NCI-H2227 (cell line): ENCODE measurements around the gene CHGA.

Source experiments
- DNase-seq: peaks from one replicate; lab custom pipeline; 2025; ENCODE audit not compliant: unreplicated experiment; lab: John Stamatoyannopoulos, UW

The CHGA gene

GRCh38 chr14:92903359-92903758 lies 19.6 kb upstream of the CHGA start:
- no peak for DNase-seq

GRCh38 chr14:92905667-92906066 lies 17.3 kb upstream of the CHGA start:
- no peak for DNase-seq

GRCh38 chr14:92906420-92906819 lies 16.5 kb upstream of the CHGA start:
- DNase-seq: no peak

- DNase-seq: peak; percentile 16
These were observed 16.1 kb upstream of the CHGA start for GRCh38 chr14:92906823-92907222.

GRCh38 chr14:92907316-92907911 lies 15.5 kb upstream of the CHGA start:
- no peak for DNase-seq

- no peak for DNase-seq
These were observed 8.8 kb upstream of the CHGA start for GRCh38 chr14:92914087-92914656.

GRCh38 chr14:92916201-92916600 lies 6.7 kb upstream of the CHGA start:
- no peak for DNase-seq

- no peak for DNase-seq
These were observed 5.7 kb upstream of the CHGA start for GRCh38 chr14:92917041-92917940.

GRCh38 chr14:92917956-92918355 lies 5.0 kb upstream of the CHGA start:
- no peak for DNase-seq

GRCh38 chr14:92920001-92920400 lies 2.9 kb upstream of the CHGA start:
- DNase-seq: no peak

- no peak for DNase-seq
These were observed 705 bp upstream of the CHGA start for GRCh38 chr14:92922155-92922735.

- DNase-seq: no peak
These were observed 774 bp downstream of the CHGA start for GRCh38 chr14:92923744-92924103.

- DNase-seq: peak; percentile 14
These were observed 1.3 kb downstream of the CHGA start for GRCh38 chr14:92924247-92924646.

GRCh38 chr14:92925446-92925845 lies 2.5 kb downstream of the CHGA start:
- no peak for DNase-seq

- no peak for DNase-seq
These were observed 3.4 kb downstream of the CHGA start for GRCh38 chr14:92926180-92926845.

GRCh38 chr14:92926931-92927330 lies 4.0 kb downstream of the CHGA start:
- no peak for DNase-seq

GRCh38 chr14:92927349-92928257 lies 4.7 kb downstream of the CHGA start:
- DNase-seq: no peak

GRCh38 chr14:92928258-92928629 lies 5.3 kb downstream of the CHGA start:
- no peak for DNase-seq

- no peak for DNase-seq
These were observed 6.2 kb downstream of the CHGA start for GRCh38 chr14:92928961-92929688.
